NOMO-1 treated with dmso at 0.1 percent for 144 hours (cell line): ENCODE data around the gene SIRPD.
"Not testable (repeated sequence)": the region's sequence is repeated elsewhere in the genome, so short reads cannot be mapped to it uniquely, and the experiment has no call there.

Source experiments
- DNase-seq: peaks from one replicate; lab custom pipeline; 2025; ENCODE audit not compliant: unreplicated experiment; lab: John Stamatoyannopoulos, UW

Gene SIRPD

DNA sequence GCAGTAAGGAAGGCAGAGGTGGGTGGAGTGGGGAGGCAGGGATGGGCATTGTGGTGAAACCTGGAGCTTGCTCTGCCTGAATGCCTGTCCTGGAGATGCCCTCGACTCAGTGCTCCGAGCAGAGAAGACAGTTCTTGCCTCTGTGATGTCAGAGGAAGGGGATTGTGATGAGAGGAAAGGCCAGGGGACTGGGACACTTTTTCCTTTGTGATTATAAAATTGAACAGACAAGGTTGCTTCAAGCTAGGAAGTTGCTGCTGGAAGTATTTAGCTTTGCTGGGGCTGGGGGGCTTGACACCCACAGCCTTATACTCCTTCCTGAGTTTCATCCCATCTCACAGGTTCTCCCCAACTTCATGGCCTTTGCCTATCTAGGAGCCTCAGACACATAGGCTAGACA lies at the start of gene SIRPD:
SIRPD (minus strand) TSS at position 101 of the 400 bp plus-strand sequence; CDS start at position 49, 52 bp downstream.
- no peak for DNase-seq

DNA sequence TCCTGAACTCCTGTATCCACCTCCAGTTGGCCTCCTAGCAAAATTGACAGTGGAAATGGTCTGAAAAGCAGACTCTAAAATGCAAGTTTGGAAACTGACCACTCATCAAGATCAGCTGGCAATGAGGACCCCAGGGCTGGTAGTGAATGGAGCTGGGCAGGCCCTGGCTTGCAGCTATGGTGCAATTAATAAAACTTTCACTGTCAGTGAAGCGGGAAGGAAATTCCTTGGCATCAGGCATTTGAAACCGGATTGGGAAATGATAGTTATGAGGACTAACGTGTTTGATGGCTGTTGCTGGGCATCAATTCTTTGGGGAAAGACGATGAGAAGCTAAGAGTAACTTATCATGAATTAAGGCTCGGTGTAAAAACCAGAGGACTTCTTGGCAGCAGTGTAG lies 43.2 kb upstream of the SIRPD start:
- DNase-seq = no peak

DNA sequence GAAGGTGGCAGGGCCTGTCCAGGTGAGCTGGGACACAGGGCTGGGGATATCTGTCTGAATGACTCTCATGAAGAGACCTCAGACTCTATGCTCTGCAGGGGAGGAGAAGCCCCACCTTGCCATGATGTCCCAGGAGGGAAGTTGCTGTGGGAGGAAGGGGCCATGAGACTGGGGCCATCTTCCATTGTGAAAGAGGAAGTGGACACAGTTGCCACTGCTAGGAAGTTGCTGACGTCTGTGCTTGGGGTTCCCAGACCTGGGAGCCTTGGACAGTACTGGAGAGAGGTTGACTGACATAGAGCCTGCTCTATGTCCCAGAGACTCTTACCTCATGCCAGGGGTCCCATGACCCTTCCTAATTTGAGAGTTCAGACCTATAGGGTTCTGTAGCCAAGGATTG lies 37.8 kb upstream of the SIRPD start:
- no peak for DNase-seq

DNA sequence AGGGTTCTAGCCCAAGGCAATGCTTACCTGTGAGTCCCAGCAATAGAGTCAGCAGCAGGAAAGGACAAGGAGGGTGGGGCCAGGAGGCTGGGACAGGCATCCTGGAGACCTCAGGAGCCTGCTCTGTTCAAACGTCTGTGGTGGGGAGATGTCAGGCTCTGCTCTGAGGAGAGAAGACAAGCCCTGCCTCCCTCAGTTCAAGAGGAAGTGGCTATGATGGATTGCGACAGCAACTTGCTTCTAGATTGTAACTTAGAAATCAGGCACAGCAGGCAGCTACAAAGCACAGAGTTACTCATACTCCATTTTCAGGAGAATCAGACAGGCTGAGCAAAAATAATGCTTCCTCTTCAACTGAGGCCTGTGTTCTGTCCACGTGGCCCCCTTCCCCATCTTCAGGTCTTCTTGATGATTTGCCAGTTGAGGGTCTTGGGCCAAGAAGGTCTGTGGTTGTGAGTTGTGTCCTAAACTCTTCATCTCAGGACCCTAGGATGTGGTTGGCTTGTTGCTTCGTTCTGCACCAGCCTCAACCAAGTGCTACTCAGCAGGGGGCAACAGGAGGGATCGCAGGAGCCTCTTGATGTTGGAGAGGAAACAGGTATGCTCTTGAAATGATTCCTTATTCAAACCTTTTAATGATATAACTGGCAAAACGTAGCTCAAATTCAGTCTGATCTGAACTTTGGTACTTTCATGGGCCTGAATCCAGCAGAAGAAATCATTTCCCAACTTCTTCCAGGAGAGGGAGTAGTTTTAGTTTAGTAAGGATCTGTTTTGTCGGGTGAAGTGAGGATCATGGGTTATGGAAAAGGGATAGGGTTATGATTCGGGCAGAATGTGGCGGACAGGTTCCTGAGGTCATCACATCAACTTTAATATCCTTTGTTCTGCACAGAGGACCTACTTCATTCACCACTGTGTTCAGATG lies 31.3 kb upstream of the SIRPD start:
- DNase-seq = no peak

DNA sequence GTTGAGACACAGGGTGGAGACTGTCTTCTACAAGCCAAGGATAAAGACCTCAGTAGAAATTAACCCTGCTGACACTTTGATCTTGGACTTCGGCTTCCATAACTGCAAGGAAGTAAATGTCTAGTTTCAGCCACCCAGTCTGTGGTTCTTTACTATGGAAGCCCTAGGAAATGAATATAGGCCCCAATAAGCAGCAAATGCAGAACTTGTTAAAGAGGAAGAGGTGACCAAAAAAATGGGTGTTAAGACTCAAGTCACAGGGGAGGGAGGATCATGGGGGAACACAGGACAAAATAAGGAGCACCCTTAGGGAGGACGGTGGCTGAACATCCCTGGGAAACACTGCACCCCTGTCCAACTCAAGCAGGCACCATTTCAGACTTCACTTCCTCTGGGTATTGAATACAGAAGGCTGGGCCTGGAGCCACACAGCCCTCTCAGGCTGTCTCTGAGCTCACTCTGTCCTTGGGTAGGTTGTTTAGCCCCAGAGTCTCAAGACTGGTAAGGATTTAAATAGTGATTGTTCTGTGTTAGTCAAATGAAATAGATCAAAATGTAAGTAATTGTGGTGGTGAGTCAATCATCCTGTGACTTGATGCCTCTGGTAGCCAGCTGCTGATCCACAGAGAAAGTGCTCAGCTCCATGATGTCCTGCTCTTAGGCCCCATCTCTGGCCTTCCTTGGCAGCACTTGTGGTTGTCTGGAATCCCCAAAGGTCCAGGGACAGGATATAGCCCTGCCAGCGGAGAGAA lies 30.5 kb upstream of the SIRPD start:
- DNase-seq = no peak

DNA sequence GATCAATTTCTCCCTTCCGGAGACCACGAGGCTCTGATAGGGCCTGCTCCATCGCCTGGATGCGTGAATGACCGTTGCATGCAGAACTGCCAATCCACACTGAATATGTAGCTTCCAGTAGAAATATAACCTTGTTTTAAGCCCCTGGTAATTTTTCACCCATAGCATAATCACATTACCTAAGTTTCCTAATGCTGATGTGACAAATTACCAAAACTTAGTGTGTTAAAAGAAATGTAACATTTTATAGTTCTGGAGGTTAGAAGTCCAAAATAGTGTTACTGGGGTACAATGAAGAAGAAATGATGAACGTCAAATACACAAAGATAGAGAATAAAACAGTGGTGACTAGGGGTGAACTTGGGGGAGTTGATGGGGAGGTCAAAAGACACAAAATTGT lies 22.0 kb upstream of the SIRPD start:
- DNase-seq = no peak

DNA sequence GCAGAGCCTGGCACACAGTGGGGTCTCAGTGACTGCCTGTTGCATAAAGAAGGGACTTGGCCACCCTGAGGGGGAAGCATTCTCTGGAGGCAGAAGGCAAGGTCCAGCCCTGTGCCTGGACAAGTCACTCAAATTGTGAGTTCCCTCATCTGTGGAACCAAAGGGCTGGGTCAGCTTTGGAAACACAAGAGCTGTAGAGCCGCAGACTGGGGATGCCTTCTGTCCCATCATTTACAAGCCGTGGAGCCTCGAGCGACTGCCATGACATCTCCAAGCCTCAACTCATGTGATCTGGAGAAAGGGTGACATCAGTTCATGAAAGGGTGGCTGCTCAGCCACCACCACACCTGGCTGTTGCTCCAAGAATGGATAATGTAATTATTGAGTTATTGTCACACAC lies 20.4 kb upstream of the SIRPD start:
- no peak for DNase-seq

DNA sequence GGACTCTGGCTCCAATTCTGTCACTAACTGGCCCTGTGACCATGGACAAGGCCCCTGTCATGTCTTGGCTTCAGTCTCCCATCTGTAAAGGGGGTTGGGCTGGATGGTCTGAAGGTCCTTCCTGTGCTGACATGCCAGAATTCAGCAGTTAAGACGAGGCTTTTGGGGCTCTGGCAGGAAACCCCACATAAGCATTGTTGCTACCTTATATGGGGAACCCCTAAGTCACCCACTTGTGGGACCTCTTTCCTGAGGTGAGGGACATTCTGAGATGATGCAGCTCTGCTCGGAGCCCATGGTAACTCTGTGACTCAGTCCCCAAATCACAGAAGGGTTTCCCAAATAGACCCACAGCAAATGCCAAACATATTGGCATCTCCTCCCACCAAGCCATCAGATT lies 19.8 kb upstream of the SIRPD start:
- DNase-seq = not testable (repeated sequence)

DNA sequence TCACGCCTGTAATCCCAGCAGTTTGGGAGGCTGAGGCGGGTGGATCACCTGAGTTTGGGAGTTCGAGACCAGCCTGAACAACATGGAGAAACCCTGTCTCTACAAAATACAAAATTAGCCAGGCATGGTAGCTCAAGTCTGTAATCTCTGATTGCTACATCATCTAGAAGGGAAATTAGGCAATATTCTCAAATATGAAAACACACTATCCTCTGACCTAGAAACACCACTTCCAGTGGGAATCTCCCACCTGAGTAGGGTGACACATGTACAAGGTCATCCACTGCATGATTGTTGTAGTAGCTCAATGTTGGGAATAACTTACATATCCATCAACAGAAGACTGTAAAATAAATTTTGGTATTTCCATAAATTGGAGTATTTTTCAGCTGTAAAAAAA lies 19.1 kb upstream of the SIRPD start:
- no peak for DNase-seq

DNA sequence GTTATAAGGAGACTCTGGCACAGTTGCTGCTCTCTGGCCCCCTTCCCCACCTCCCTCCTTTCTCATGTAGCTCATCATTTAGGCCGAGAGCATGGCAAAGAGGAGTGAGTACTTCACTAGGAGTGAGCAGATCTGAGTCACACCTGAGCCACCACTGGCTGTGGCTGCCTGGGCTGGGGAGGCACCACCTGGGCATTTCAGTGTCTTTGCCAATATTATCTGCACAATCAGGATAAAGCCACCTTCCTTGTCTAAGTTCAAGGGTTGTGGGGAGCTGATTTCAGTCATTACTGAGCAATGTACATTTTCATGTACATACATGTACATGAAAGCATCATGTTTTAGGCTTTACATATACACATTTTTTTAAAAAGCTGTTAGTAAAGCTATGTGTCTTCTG lies 18.5 kb upstream of the SIRPD start:
- DNase-seq = not testable (repeated sequence)

DNA sequence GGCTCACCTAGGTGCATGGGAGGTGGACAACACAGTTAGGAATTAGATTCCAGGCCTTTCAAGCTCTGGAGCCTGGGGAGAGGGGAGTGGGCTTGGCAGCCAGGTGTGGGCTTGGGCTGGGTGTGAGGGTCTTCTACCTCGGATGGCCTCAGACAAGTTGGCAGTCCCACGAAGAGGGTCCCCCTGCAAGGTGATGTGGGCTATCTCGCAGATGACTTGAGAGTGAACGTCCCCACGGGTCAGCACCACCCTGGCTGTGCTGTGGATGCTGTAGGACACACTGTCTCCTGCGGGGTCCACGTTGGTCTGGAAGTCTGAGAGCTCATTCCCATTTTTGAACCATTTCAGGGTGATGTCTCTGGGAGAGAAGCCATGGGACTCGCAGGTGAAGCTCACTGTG lies 14.1 kb upstream of the SIRPD start:
- DNase-seq = not testable (repeated sequence)

DNA sequence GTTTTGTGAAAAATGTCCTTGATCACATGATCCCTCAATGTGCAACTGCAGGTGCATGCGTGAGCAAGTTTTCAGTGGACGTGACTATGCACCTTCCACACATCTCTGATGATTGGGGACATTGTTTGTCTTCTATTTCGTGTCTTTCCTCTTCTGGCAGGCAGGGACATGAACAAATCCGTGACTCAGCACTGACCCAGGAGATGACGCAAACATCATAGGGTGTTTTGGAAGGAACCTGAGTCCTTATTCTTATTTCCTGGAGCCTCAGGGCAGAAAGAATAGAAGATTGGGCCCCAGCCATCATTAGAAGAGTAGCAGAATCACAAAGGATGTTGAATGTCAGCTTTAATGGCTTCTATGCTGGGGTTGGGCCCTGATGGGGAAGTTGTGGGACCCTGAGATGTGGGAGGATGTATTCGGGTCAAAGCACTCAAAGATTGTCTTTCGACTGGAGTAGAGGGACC lies 11.9 kb upstream of the SIRPD start:
- DNase-seq = peak; percentile 49

DNA sequence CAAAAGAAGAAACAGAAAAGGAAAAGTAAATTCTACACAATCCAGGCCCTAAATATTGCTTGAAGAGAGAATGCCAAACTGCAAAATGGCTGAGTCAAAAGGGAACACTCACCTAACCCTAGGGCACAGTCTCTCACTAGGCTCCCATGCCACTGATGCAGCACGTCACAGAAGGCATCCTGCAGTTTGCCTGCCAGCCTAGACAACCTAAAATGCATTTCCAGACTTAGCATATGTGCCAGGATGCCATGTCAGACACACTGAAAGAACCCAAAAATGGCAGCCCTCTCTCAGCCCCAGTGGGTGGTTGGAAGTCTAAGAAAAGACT lies 10.6 kb upstream of the SIRPD start:
- DNase-seq = no peak

DNA sequence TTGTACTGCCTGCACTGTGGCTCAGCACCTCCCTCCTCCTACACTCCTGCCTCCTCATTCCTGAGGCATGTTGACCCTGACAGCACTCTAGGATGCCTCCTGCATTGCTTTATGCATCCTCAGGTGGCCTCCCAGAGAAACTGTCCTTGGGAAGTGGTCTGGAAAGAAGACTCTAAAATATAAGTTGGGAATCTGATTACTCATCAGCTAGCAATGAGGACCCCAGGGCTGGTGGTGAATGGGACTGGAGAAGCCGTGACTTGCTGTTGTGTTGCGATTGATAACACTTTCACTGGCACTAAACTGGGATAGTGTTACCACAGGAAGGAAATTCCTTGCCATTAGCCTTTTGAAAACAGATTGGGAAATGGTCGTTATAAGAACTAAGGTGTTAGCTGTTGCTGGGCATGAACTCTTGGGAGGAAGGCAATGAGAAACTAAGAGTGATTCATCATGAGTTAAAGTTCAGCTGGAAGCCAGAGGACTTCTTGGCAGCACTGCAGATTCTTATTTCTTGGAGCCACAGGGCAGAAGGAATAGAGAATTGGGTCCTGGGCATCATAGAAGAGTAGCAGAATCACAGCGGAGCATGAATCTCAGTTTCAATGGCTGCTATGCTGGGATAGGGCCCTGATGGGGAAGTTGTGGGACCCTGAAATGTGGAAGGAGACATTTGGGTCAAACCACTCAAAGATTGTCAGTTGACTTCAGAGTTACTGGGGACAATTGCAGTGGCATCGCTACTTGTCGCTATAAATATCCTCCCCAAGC lies 10.1 kb upstream of the SIRPD start:
- DNase-seq = peak; percentile 54

DNA sequence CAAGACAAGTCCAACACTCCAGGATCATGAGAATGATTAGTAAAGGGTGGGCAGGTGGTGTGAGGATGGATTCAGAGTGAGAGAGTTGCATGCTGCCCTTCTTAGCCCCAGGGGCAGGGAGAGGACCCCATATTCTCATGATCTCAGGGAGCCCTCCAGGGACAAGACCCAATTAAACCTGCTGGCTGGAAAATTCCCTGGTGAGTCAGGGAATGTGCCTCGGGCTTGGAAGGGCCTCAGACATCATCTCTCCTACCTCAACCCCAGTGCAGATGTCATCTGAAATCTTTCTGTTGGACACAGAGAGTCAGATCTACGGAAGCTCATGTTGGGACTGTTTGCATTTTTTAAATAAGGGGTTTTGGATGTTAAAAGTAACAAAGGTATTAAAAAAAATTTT lies 9.2 kb upstream of the SIRPD start:
- DNase-seq = no peak

DNA sequence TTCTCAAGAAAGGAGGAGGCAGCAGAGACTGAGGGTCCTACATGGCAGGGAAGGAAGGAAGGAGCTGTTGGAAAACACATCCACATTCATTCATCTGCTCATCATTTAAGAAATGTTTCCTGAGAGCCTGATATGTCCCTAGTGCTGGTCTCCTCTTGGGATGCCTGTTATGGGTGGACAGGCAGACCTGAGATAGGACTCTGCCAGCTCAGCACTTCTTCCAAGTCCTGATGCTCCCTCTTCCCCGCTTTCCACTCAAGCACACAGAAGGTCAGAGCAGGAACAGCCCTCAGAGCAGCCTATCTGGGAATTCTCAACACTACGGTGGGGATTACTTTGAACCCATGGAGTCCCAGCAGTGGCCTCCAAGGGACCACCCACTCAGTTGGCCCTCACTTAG lies 8.0 kb upstream of the SIRPD start:
- DNase-seq = no peak

DNA sequence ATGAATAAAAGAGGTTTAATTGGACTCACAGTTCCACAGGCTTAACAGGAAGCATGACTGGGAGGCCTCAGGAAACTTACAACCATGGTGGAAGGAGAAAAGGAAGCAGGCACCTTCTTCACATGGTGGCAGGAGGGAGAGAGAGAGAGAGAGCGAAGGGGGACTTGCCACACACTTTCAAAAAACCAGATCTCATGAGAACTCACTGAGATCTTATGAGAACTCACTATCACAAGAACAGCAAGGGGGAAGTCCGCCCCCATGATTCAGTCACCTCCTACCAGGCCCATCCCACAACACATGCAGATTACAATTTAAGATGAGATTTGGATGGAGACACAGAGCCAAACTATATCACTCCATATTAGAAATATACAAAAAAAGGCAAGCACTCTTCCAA lies 6.1 kb upstream of the SIRPD start:
- DNase-seq = no peak

DNA sequence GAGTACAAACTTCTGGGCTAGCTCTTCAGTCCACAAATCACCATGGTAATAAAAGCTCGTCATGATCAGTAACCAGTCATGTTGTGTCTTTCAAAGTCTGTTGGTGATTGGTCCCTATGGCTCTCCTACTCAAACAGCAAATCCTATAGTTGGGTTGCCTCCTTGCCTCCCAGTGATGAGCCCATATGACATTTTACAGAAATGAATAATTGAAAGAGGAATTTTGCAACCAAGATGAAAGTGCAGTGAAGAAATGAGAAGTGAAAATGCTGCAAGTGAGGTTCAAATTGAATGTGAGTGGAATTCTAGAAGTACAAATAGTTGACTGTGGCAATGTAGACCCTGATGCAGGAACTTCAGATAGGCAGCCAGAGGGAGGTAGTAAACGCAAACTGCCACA lies 5.1 kb upstream of the SIRPD start:
- peak; percentile 50 for DNase-seq

DNA sequence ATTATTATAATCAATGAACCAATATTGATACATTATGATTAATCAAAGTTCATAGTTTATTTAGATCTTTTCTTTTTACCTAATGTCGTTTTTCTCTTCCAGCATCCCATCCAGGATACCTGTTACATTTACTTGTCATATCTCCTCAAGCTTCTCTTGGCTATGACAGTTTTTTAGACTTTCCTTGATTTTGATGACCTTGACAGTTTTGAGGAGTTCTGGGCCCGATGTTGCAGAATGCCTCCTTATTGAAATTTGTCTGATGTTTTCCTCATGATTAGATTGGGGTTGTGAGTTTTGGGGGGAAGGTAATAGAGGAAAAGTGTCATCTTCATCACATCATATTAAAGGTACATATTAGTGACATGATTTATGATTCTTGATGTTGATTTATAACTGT lies 3.8 kb upstream of the SIRPD start:
- DNase-seq = no peak

DNA sequence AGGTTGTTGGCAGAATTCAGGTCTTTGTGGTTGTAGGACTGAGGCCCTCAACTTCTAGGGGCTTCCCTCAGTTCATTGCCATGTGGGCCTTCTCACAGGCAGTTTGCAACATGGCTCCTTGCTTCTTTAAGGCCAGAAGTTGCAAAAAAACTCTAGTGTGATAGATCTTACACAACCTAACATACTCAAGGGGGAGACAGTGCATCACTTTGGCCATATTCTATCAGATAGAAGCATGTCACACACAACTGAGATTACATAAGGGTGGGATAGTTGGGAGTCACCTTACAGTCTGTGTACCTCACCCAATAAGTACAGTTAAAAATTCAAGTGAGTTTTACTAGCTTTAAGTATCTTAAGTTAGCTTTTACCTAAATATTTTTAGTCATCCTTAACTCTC lies 1.6 kb downstream of the SIRPD start:
- no peak for DNase-seq

DNA sequence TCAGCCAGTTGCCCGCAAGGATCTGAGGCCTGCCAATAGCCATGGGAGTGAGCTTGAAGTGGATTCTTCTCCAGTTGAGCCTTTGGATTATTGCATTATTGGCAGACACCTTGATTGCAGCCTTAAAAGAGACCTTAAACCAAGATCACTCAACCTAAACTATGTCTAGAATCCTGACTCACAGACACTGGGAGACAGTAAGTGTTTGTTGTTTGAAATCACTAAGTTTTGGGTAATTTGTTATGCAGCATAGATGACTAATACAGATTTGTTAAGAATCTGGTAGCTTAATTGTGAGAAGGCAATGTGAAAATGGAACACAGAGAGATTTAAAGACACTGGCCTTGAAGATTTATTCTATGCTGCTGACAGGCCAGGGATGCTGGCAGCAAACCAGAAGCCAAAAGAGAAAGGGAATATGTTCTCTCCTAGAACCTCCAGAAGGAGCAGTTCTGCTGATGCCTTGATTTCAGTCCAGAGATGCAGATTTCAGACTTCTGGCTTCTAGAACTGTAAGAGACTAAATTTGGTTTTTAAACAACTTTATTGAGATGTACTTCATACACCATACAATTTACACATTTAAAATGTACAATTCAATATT lies 17.6 kb downstream of the SIRPD start:
- no peak for DNase-seq
